ENCODE results near the gene TMEM134. TPM values are rescaled to one million over a fixed set of nuclear protein-coding genes. Genes with fewer than 3 reads are reported as not detected.

Gene TMEM134
- polyA plus RNA-seq, 5 donors, result 34.8 to 67.1 (median 47.5) TPM

DNA sequence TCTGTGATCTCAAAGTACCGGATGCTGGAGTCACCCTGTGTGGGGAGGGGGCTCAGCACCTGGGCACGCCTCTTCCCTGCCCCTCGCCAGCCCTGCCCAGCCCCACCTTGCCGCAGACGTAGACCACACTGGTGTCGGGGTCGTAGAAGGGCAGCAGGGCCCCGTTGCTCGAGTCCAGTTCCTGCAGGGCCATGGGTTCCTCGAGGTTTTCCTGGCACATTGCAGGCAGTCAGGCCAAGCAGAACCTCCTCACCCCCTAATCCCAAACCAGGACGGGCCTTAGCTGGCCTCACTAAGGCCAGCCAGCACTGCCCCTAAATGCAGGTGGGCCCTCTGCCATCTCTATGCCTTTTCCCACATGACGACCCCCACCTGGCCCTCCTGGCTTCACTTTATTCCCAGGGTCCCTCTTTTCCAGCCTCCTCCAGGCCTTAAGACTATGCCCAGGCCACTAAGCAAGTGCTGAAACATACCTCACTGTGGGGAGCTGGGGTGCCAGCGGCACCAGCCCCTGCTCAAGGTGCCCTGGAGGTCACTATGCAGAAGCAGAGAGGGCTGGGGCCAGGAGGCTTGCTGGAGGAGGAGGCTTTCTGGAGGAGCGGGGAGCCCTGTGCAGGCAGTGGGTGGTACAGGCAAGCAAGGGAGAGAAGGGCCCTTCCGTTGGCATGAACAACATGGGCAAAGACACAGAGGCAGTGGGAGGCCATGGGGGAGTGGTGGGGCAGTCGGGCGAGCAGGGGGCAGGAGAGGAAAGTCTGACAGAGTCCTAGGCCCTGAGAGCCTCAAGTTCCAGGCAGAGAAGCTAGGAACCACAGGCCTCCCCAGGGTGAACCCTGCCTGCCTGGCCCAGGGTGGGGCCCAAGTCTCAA lies 28.6 kb downstream of the TMEM134 start:
- DNase-seq, result no peak

DNA sequence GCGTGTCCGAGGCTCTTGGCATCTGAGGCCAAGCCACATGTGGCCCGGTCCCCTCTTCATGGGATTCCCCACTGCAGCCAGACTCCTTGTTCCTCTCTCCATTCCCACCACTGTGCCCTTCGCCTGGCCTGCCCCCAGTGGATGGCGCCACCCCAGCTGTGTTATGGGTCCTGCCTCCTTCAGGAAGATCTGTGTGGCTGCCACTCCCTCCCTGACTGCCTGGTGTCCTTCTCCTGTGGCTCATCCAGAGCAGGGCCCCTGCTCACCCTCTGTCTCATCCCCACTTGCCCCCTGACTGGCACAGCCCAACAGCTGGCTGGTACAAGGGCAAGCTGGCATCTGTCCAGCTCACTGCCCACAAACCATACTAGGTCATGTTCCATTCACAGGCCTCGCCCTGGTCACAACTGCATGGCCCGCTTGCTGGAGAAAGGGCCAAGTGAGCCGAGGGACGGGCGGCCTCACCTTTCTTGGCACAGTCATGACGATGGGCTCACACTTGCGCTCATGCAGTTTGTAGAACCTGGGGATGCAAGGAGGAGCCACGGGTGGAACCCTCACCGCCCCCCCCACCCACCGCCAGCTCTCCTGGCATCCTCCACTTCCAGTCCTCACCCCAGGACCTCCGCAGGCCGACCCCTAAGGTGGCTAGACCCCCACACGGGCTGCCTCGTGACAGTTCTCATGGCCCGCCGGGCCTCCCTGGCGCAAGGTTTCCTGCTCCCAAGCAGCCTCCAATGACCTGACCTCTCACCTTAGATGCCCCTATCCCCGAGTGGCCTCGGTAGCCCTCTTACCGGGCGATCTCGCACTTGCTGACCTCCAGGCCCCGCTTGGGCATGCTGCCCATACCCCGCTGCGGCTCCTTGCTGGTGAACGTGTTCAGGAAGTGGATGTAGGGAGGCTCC lies 29.5 kb downstream of the TMEM134 start:
- DNase-seq, result no peak

- no peak for DNase-seq
These were observed 30.7 kb downstream of the TMEM134 start for GRCh38 chr11:67438158-67438902.

DNA sequence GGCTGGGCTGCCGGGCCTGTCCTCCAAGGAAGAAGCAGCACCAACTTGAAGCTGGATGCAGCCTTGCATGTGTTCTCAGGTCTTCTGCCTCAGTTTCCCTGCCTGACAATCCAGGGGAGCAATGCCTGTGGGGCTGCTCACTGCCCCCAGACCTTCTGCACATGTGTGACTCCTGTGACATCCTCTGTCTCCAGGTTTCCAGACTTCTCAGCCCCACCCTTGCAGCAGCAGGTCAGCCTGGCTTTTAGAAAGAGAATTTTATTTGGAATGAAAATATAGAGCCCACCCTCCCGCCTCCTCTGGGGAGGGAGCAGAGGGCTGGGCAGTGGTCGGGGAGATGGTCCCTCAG lies 31.3 kb downstream of the TMEM134 start:
- no peak for DNase-seq

DNA sequence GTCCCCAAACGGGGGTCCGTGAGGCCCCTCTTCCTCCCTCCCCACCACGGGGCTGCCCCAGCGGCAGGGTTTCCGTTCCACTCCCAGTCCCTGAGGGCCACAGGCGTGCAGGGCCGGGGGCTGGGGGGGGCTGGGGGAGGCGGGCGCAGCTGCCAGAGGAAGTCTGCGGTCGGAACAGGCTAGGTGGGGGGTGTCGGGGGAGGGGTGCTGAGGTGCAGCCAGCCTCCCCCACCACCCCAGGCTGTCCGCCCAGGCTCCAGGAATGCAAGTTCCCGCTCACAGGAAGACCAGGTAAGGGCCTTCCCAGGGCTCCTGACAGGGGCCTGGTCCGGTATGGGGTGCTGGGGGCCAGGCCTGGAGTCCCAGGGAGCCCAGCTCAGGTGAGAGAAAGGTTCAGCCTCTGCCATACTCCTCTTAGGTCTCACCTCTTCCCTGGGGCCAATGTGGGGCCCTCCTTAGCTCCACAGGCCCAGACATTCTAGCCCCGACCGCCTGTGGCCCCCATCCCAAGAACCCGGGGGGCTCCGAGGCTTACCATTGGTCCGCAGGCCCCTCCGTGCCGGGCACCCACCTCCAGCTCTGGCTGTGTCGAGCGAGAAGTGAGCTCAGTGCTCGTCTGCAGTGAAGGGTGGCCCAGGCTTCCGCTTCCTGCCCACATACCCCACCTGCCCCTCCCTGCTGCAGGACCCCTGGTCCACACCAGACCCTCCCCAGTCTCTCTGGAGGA lies 31.8 kb downstream of the TMEM134 start, which contains the start of gene PTPRCAP:
Gene PTPRCAP (minus strand): TSS at position 601 of the 727 bp plus-strand sequence. CDS start 63 bp downstream, at position 538.
- DNase-seq, result no peak

GRCh38 chr11:67436459-67437081 lies 32.5 kb downstream of the TMEM134 start:
- no peak for DNase-seq

- no peak for DNase-seq
These were observed 33.2 kb downstream of the TMEM134 start for GRCh38 chr11:67435727-67436458.

DNA sequence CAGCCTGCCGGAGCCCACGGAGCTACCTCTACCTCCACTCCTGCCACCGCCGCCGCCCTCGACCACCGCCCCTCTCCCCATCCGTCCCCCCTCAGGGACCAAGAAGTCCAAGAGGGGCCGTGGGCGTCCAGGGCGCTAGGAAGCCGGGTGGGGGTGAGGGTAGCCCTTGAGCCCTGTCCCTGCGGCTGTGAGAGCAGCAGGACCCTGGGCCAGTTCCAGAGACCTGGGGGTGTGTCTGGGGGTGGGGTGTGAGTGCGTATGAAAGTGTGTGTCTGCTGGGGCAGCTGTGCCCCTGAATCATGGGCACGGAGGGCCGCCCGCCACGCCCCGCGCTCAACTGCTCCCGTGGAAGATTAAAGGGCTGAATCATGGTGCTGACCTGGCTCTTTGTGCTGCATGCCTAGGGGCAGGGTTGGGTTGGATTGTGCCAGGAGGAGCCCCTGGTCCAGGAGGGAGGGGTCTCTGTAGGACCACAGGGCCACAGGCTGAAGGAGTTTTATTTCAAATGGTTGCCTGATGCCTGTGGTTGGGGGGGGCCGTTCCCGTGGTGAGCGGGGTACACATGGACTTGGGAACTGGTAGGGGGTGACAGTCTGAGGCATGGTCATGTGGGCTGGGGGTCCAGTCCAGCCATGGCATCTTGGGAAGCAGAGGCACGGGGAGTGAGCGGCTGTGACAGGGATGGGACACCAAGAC lies 33.9 kb downstream of the TMEM134 start:
- DNase-seq, result no peak

GRCh38 chr11:67434395-67434881 lies 34.6 kb downstream of the TMEM134 start:
- no peak for DNase-seq

GRCh38 chr11:67433536-67434394 lies 35.3 kb downstream of the TMEM134 start:
- DNase-seq, result no peak

DNA sequence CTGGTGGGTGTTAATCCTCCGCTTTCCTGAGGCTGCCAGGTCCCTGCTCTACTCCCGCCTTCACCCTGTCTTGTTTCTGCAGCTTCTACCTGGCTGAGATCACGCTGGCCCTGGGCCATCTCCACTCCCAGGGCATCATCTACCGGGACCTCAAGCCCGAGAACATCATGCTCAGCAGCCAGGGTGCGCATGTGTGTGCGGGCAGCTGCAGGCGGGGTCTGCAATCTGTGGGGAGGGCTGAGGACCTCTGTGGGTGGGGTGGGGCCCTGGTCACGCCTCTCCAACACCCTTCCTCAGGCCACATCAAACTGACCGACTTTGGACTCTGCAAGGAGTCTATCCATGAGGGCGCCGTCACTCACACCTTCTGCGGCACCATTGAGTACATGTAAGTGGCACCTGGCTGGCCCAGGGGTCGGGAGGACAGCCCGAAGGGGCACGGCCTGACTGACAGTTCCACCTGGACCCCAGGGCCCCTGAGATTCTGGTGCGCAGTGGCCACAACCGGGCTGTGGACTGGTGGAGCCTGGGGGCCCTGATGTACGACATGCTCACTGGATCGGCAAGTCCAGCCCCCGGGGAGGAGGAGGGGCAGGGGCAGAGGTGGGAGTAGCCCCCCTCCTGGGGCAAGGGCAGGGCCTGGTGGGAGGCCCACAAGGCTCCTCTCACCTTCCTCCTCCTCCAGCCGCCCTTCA lies 36.2 kb downstream of the TMEM134 start:
- DNase-seq, result no peak

DNA sequence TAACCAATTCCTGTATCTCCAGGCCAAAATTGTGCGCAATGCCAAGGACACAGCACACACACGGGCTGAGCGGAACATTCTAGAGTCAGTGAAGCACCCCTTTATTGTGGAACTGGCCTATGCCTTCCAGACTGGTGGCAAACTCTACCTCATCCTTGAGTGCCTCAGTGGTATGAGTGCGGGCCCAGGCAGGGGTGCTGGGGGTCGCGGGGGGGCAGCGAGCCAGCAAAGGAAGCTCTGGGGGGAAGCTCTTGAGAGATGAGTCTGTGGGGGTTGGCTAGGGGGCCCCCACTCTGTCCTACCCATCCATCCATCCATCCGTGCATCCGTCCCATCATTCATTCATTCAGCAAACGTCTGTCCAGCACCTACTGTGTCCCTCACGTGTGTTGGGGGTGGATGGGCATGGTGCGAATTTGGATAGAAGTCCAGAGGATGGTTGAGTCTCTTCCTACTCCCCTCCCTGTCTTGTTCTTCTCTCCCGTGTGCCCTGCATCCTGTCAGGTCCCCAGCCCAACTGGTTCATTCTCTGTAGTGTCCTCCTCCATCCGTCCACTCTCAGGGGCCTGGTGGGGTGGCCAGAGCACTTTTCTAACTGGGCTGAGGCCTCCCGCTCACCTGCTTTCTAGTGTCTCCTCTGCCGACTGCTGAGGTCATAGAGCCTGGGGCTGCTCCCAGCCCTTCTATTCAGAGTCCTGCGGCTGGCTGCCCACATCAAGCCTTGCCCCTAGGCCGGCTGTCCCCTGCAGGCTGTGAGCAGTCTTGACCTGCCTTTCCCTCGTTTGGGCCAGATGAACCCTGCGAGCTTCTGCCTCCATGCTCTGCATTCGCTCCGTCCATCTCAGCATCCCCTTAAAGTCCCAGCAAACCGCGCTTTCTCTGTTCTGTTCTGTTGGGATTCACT lies 37.5 kb downstream of the TMEM134 start:
- no peak for DNase-seq

DNA sequence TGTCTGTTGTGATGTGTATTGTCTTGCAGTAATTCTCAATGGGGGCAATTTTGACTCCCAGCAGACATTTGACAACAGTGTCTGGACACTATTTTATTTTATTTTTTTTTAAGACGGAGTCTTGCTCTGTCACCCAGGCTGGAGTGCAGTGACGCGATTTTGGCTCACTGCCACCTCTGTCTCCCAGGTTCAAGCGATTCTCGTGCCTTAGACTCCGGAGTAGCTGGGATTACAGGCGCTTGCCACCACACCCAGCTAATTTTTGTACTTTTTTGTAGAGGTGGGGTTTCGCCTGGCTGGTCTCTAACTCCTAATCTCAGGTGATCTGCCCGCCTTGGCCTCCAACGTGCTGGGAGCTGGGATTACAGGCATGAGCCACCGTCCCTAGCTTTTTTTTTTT lies 39.3 kb downstream of the TMEM134 start:
- DNase-seq, result no peak

DNA sequence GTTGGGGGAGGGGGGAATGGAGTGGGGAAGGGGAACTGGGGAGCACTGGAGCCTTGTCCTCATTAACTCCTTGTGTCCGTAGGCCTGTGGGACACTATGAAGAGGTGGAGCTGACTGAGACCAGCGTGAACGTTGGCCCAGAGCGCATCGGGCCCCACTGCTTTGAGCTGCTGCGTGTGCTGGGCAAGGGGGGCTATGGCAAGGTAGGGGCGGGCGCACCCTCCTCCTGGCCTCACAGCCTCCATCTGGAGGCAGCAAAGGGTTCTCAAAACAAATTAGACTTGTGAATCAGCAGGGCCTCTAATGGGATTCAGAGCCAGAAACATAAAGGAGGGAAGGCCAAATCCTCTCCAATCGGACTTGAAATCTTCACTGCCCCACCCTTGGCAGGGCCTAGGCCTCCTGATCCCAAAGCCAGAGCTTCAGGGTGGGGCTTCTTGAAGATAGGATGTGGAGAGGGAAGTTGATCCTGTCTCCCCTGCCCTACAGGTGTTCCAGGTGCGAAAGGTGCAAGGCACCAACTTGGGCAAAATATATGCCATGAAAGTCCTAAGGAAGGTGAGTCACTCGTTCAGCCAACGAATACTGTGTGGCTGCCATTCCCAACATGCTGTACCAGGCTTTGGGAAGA lies 39.9 kb downstream of the TMEM134 start:
- DNase-seq, result no peak

GRCh38 chr11:67428052-67429001 lies 40.7 kb downstream of the TMEM134 start, which contains the start of gene RPS6KB2:
Gene RPS6KB2 (plus strand): TSS chr11:67428494. CDS start chr11:67428546, 52 bp downstream.
- peak; percentile 96 to 97 for DNase-seq
